Mucosa of gallbladder (tissue), 1 donor: ENCODE data around the gene CDC123. TPM values are rescaled to one million over a fixed set of nuclear protein-coding genes. Genes with fewer than 3 reads are reported as not detected.
"Not testable (repeated sequence)": the region's sequence is repeated elsewhere in the genome, so short reads cannot be mapped to it uniquely, and the experiment has no call there.

Source experiments
- DNase-seq: peaks from one replicate; pipeline ENCODE4 v3.0.0-alpha.2; 2020; ENCODE audit warnings: low spot score
- total RNA-seq: library from RNA; stranded (reverse); gene quantifications from one replicate; pipeline ENCODE4 v1.2.1, GENCODE V29; 2021
- donor health status: DM: no; HTN: no; CAD: no.

The CDC123 gene
- total RNA-seq, 1 donor from 2014 or later, result 39.4 TPM

DNA sequence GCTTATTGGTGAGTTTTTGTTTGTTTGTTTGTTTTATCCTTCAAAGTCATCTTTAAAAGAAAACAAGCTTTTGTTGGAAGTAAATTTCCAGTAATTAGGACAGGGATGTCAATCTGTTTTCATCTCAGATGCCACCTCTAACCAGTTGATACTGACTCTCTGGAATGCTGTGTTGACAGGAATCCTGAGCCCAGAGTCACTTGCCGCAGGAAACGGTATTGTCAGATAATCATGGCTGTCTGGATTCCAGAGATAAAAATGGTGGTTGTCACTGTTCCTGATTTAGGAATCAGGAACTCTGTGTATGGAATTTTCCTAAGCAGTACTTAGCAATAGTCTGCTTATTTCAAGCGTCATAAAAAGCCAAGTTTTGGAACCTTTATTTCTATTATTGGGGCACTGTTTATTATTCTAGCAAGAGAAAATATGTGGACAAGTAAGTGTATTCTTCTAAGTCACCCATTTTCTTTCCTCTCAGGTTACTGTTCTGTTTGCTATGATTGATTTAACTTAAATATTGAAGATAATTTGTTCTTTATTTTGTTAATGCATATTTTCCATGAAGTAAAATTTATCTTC, 39.2 kb downstream of the CDC123 start:
- DNase-seq, result no peak

DNA sequence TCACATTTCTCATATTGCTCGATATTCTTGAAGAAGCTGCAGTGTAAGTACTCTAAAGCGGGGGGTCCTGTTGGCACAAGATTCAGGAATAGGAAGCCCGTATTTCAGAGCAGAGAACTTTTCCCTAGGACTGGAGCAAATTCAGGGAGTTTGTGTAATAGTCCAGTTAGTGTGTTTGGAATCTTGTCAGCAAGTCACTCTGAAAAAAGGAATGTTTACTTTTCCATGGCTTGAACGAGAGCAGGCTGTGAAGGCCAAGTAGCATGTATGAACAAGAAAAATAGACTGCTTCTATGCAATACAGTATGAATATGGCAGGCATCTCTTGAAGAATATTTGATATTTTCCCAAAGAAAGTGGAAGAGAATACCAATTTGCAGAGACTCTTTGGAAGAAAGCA, 39.8 kb downstream of the CDC123 start:
- no peak for DNase-seq

DNA sequence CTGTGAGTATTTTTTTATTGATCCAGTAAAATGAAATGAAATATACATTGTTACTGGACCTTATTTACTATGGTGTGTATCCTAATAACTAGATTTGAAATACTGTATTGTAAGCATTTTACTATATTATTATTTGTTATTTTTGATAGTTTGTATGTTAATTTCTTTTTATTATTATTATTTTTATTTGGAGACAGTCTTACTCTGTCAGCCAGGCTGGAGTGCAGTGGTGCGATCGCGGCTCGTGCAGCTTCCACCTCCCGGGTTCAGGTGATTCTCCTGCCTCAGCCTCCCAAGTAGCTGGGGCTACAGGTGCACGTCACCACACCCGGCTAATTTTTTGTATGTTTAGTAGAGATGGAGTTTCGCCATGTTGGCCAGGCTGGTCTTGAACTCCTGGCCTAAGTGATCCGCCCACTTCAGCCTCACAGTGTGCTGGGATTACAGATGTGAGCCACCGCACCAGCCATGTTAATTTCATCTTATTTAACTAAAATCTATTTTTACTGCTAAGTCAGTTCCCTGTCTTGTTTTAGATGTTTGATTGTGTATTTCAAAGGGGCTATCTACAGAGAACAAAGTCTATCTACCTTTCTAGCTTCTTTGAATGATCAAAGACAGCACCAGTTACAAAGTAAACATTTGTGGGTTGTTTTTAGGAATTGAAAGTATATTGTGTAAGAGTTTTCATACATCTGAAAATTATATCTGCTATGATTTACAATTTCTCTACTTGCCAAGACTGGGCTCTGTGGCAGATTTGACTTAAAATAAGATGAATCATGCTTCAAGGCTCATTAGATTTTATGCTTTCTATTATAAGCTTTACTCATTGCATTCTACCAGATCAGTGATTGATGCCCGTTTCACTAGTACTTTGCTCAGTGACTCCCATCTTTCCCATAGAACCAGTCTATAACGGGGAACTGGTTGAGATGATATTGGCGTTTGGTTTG, 41.6 kb downstream of the CDC123 start:
- DNase-seq, result no peak

DNA sequence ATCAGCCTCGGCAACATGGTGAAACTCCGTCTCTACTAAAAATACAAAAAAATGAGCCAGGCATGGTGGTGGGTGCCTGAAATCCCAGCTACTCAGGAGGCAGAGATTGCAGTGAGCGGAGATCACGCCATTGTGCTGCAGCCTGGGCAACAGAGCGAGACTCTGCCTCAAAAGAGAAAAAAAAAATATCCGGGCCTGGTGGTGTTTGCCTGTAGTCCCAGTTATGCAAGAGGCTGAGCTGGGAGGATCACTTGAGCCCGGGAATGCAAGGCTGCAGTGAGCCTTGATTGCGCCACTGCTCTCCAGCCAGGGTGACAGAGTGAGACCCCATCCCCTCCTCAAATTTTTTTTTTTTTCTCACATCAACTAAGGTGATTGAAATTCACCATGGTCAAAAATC, 42.8 kb downstream of the CDC123 start:
- no peak for DNase-seq

DNA sequence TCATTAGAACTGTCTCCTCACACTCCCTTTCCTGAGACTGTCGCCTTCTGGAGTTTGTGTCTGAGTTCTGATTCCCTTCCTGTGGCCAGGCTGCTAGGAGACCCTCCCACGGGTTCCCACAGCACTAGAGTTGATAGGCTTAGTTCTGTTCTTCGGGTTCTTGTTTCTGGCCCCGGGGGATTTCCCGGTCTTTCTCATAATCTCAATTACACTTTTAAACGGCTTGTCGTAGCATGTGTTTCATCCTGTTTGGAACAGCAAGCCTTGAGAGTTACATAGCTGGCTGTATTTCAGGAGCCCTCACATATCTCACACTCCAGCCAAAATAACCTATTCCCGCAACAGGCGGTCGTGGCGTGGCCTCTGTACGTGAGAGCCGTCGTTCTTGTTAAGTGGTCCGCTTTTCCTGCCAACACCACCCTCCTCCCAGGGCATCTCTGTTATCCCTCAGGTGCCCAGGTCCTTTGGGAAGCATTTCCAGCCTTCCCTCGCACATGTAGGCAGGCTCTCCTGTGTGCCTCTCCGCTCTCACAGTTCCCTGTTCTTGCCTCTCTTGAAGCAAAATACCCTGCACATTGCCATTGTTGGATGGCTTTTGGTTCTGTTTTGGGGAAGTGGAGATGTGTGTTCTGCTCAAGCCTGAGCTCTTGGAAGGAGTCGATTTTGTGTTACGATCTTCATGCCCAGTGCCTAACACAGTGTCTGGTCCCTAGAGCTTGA, 46.0 kb downstream of the CDC123 start:
- DNase-seq, result no peak

DNA sequence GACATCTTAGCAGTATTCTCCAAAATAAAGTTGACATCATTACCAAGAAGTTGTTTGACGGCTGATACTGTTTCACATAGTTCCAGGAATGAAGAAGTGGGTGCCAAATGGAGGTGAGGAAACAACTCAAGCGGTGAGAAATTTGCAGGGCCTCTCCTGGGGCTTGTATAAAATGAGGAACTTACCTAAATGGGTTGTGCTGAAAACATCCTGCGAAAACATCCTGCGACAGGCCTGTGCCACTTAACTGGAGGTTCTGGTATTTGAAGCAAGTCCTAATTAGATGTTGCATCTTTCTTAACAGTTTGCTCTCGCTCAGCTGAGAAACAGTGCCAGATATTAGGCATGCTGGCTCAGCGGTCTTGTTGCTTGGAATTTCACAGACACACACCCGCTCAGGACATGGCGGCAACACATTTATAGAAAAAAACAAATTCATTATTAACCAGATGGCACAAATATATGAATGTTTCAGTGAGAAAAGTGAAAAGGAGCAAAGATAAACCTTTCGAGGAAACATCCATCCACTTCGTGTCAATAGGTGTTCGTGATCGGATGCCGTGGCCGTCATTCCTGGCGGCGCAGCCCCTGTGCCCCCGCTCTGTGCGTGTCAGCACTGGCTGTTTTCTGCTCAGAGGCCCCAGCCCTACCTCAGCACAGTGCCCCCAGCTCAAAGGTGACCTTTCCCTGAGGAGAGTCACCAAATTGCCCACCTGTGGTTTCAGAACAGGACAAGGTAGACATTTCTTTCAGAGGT, 48.1 kb downstream of the CDC123 start:
- DNase-seq, result no peak

GRCh38 chr10:12250181-12250580, 54.2 kb downstream of the CDC123 start:
- no peak for DNase-seq

GRCh38 chr10:12250702-12251101, 54.7 kb downstream of the CDC123 start:
- not testable (repeated sequence) for DNase-seq

GRCh38 chr10:12251581-12251980, 55.6 kb downstream of the CDC123 start:
- DNase-seq, result no peak

GRCh38 chr10:12252882-12253546, 57.0 kb downstream of the CDC123 start:
- DNase-seq, result no peak

DNA sequence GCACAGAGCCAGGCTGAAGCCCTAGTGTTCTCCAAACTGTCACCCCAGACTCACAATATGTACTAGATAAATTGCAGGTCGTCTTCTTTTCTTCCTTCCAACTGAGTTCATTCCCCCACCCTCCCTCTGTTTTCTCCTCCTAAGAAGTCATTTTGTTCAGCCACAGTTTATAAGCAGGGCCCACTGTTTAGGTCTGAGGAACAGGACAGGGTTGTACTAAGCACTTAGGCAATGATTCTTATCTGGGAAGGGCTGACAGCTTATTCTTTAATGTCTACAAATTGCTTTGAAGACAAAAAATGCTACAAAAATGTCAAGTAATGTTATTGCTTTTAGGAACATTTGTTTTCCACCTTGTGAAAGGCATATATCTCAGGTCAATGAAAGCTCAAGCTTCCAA, 59.1 kb downstream of the CDC123 start:
- DNase-seq, result no peak

GRCh38 chr10:12259988-12260387, 64.0 kb downstream of the CDC123 start:
- no peak for DNase-seq

DNA sequence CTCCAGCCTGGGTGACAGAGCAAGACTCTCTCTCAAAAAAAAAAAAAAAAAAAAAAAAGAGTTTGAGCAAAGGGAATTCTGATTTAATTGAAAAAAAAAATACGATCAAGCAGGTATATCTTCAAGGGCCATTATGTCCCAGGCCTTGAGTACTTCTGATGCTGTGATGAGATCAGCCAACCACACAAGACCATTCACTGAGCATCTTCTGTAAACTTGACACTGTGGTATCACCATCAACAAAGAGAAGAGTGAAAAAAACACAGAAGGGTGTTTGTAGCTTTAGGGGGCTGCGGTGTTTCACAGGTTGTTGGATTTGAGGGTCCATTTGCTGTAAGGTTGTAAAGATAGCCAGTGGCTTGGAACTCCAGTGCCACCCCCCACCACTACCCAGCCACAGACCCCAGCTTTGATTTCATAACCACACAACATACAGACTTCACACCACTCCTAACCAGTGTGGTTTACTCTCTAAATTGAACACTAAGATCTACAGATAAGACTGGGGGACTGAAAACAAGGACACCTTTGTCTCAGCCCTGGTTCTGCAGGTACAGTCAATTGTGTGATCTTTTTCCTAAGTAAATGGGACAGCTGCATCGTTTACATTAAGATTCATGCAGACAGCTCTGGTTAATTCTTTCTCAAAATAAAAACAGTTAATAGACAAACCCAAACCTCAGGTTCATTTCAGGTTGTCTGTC, 66.4 kb downstream of the CDC123 start:
- DNase-seq, result no peak

DNA sequence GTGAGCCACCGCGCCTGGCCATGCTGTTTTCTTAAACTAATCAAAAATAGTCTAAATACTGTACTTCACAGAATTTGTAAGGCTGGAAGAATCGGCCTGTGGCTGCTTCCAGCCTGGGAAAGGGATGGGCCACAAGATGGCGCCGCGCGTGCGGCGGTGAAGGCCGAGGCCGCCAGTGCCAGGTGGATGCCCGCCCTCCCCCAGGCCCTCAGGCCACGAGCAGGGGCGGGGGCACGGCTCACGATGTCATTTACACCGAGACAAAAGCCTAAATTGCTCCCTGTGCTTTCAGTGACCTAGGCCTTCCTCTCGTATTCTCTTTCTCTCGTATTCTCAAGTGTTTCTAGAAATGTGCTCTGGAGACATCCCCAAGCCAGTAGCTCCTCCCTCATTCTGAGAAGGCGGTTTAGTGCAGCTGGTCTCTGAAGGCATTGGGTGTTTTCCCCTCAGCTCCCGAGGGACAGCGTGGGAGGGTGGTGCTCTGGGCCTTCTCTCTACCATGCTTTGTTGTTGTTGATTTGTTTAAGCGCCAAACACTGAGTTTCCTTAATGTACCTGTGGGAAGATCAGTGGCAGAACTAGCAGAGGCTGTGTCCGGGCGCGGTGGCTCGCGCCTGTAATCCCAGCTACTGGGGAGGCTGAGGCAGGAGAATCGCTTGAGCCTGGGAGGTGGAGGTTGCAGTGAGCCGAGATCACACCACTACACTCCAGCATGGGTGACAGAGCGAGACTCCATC, 68.4 kb downstream of the CDC123 start:
- DNase-seq, result peak; percentile 79

- no peak for DNase-seq
These were observed 73.1 kb downstream of the CDC123 start for GRCh38 chr10:12269056-12269455.

DNA sequence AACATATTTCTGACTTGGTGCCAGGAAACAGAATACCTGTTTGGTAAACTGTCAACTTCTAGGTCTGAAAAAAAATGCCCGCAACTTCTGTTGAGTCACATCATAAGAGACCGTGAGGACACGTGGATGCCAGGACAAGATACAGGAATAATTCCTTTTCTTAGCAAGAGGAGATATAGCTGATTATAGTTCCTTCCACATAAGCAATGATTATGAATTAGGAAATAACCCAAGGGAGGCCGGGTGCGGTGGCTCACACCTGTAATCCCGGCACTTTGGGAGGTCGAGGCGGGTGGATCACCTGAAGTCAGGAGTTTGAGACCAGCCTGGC, 75.2 kb downstream of the CDC123 start:
- DNase-seq, result no peak

GRCh38 chr10:12277862-12278261, 81.9 kb downstream of the CDC123 start:
- DNase-seq, result not testable (repeated sequence)

- DNase-seq, result no peak
These were observed 83.3 kb downstream of the CDC123 start for GRCh38 chr10:12279281-12279680.

DNA sequence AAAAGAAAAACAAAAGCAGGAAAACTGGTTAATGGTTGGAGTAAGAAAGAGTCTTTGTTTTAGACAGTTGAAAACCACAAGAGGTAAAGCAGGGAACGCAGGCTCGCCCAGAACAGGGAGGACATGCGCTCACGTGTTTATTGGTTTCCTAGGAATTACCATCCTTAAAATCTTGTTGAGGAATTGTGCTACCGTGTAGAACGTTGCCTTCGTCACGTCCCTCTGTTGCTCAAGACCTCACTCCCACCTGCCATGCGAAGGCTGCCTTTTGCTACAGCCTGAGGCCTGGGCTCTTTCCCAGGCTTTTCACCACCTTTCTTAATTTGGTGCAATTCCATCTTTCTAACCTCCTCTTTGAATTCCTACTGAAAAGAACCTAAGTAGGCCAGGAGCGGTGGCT, 91.8 kb downstream of the CDC123 start:
- DNase-seq, result no peak

DNA sequence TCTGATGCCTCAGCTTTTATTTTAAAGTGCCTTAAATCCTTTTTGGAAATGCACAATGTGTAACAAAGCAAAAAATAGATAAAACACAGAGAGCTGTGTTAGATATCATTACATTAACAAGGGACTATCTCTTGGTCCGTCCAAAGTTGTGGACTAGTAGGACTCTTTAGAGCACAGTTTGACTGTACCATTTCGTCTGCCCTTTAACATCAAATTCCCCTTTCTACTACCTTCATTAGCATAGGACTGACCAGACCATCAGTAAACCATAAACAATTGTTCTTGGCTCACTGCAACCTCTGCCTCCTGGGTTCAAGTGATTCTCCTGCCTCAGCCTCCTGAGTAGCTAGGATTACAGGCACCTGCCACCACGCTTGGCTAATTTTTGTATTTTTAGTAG, 101.8 kb downstream of the CDC123 start:
- not testable (repeated sequence) for DNase-seq
